SK-N-SH treated with all-trans-retinoic acid at 6 μM for 48 hours (cell line): ENCODE measurements around the gene GPER1.

Source experiments
- ATAC-seq: fragments of 200-7000 bp; cut with Tn5 transposase; 3 replicates; pipeline ENCODE4 v1.9.1; 2020; ENCODE audit warnings: mild to moderate bottlenecking, moderate library complexity
- BACH2 ChIP-seq: fragments of 250-450 bp; sonication (Bioruptor Pico); IDR thresholded peaks from 2 replicates; pipeline ENCODE4 v1.9.0; 2021; ENCODE audit warnings: mild to moderate bottlenecking, borderline replicate concordance
- CREB5 ChIP-seq: fragments of 250-450 bp; sonication (Bioruptor Pico); IDR thresholded peaks from 2 replicates; pipeline ENCODE4 v1.5.1; 2020; ENCODE audit warnings: low read depth, mild to moderate bottlenecking, moderate library complexity
- CSDC2 ChIP-seq: fragments of 250-450 bp; sonication (Bioruptor Pico); IDR thresholded peaks from 2 replicates; pipeline ENCODE4 v1.5.0; 2020; ENCODE audit warnings: mild to moderate bottlenecking, moderate library complexity
- CSRNP3 ChIP-seq: fragments of 250-450 bp; sonication (Bioruptor Pico); IDR thresholded peaks from 2 replicates; pipeline ENCODE4 v1.5.1; 2021; ENCODE audit warnings: mild to moderate bottlenecking, moderate library complexity
- ESRRG ChIP-seq: fragments of 250-450 bp; sonication (Bioruptor Pico); IDR thresholded peaks from 2 replicates; pipeline ENCODE4 v1.6.1; 2021; ENCODE audit warnings: mild to moderate bottlenecking
- GLIS3 ChIP-seq: fragments of 250-450 bp; sonication (Bioruptor Pico); IDR thresholded peaks from 2 replicates; pipeline ENCODE4 v1.5.0; 2020; ENCODE audit warnings: mild to moderate bottlenecking, moderate library complexity
- ISL1 ChIP-seq: fragments of 250-450 bp; sonication (Bioruptor Pico); IDR thresholded peaks from 2 replicates; pipeline ENCODE4 v2.1.2; 2022; ENCODE audit warnings: mild to moderate bottlenecking, moderate library complexity
- OSR1 ChIP-seq: fragments of 250-450 bp; sonication (Bioruptor Pico); IDR thresholded peaks from 2 replicates; pipeline ENCODE4 v1.8.0; 2022; ENCODE audit warnings: moderate library complexity, mild to moderate bottlenecking, inconsistent platforms
- PATZ1 ChIP-seq: fragments of 250-450 bp; sonication (Bioruptor Pico); IDR thresholded peaks from 2 replicates; pipeline ENCODE4 v1.8.0; 2020; ENCODE audit warnings: mild to moderate bottlenecking, moderate library complexity, borderline replicate concordance
- POU6F1 ChIP-seq: fragments of 250-450 bp; sonication (Bioruptor Pico); IDR thresholded peaks from 2 replicates; pipeline ENCODE4 v1.8.0; 2021; ENCODE audit warnings: low read depth, mild to moderate bottlenecking, moderate library complexity, borderline replicate concordance
- PPARA ChIP-seq: fragments of 250-450 bp; sonication (Bioruptor Pico); IDR thresholded peaks from 2 replicates; pipeline ENCODE4 v1.5.0; 2020; ENCODE audit warnings: mild to moderate bottlenecking, borderline replicate concordance
- RARB ChIP-seq: fragments of 250-450 bp; sonication (Bioruptor Pico); IDR thresholded peaks from 2 replicates; pipeline ENCODE4 v1.8.0; 2021; ENCODE audit warnings: mild to moderate bottlenecking, moderate library complexity
- SNAI2 ChIP-seq: fragments of 250-450 bp; sonication (Bioruptor Pico); IDR thresholded peaks from 2 replicates; pipeline ENCODE4 v1.5.0; 2020; ENCODE audit warnings: mild to moderate bottlenecking, moderate library complexity
- TCF4 ChIP-seq: fragments of 250-450 bp; sonication (Bioruptor Pico); IDR thresholded peaks from 2 replicates; pipeline ENCODE4 v1.8.0; 2021; ENCODE audit warnings: mild to moderate bottlenecking, moderate library complexity, borderline replicate concordance
- TOX ChIP-seq: fragments of 250-450 bp; sonication (Bioruptor Pico); IDR thresholded peaks from 2 replicates; pipeline ENCODE4 v1.8.0; 2021; ENCODE audit warnings: mild to moderate bottlenecking, moderate library complexity, borderline replicate concordance
- TSHZ2 ChIP-seq: fragments of 250-450 bp; sonication (Bioruptor Pico); IDR thresholded peaks from 2 replicates; pipeline ENCODE4 v1.5.0; 2020; ENCODE audit warnings: mild to moderate bottlenecking, moderate library complexity
- ZC3H10 ChIP-seq: fragments of 250-450 bp; sonication (Bioruptor Pico); IDR thresholded peaks from 2 replicates; pipeline ENCODE4 v1.5.1; 2021; ENCODE audit warnings: mild to moderate bottlenecking, moderate library complexity
- ZFP3 ChIP-seq: fragments of 250-450 bp; sonication (Bioruptor Pico); IDR thresholded peaks from 2 replicates; pipeline ENCODE4 v1.5.0; 2020; ENCODE audit warnings: mild to moderate bottlenecking, moderate library complexity
- ZFP30 ChIP-seq: fragments of 450-650 bp; formaldehyde crosslinking; IDR thresholded peaks from 2 replicates; pipeline ENCODE4 v1.5.0; 2022; ENCODE audit warnings: mild to moderate bottlenecking, moderate library complexity
- ZNF565 ChIP-seq: fragments of 450-650 bp; formaldehyde crosslinking; conservative IDR thresholded peaks from 2 replicates; pipeline ENCODE4 v1.5.0; 2020; ENCODE audit warnings: low read depth, mild to moderate bottlenecking, moderate library complexity
- ZNF70 ChIP-seq: fragments of 450-650 bp; formaldehyde crosslinking; IDR thresholded peaks from 2 replicates; pipeline ENCODE4 v1.5.0; 2020; ENCODE audit warnings: mild to moderate bottlenecking, moderate library complexity
- ZNF8 ChIP-seq: fragments of 450-650 bp; formaldehyde crosslinking; IDR thresholded peaks from 2 replicates; pipeline ENCODE4 v1.5.0; 2020; ENCODE audit warnings: mild to moderate bottlenecking, moderate library complexity

The GPER1 gene

GRCh38 chr7:1050956-1051690, 36.8 kb upstream of the GPER1 start:
- no peak for ATAC-seq
- TF ChIP-seq BACH2 (CRISPR knock-in tag) = no peak
- no peak for TF ChIP-seq ZFP3 (CRISPR knock-in tag)
- no peak for TF ChIP-seq ZNF8 (CRISPR knock-in tag)
- no peak for TF ChIP-seq SNAI2 (CRISPR knock-in tag)
- no peak for TF ChIP-seq ESRRG (CRISPR knock-in tag)
- TF ChIP-seq ZFP30 (CRISPR knock-in tag) = no peak
- no peak for TF ChIP-seq ZNF565 (CRISPR knock-in tag)
- no peak for TF ChIP-seq PPARA
- no peak for TF ChIP-seq ZC3H10 (CRISPR knock-in tag)
- TF ChIP-seq ISL1 = no peak
- no peak for TF ChIP-seq CSRNP3 (CRISPR knock-in tag)
- no peak for TF ChIP-seq TCF4 (CRISPR knock-in tag)
- no peak for TF ChIP-seq CSDC2
- TF ChIP-seq CREB5 (CRISPR knock-in tag) = no peak
- TF ChIP-seq RARB (CRISPR knock-in tag) = no peak
- no peak for TF ChIP-seq OSR1
- TF ChIP-seq TSHZ2 (CRISPR knock-in tag) = no peak
- TF ChIP-seq TOX = no peak

- TF ChIP-seq CSDC2 = no peak
- no peak for TF ChIP-seq PATZ1 (CRISPR knock-in tag)
- TF ChIP-seq ISL1 = no peak
- TF ChIP-seq TCF4 (CRISPR knock-in tag) = no peak
Measured at GRCh38 chr7:1052031-1052818, 35.7 kb upstream of the GPER1 start.

GRCh38 chr7:1053002-1053411, 34.9 kb upstream of the GPER1 start:
- ATAC-seq = no peak
- no peak for TF ChIP-seq ZNF565 (CRISPR knock-in tag)
- no peak for TF ChIP-seq CSDC2
- no peak for TF ChIP-seq TOX
- no peak for TF ChIP-seq BACH2 (CRISPR knock-in tag)
- TF ChIP-seq CREB5 (CRISPR knock-in tag) = no peak
- TF ChIP-seq SNAI2 (CRISPR knock-in tag) = no peak
- TF ChIP-seq ZFP30 (CRISPR knock-in tag) = no peak
- no peak for TF ChIP-seq ISL1
- no peak for TF ChIP-seq ZNF70 (CRISPR knock-in tag)
- no peak for TF ChIP-seq POU6F1 (CRISPR knock-in tag)
- TF ChIP-seq GLIS3 (CRISPR knock-in tag) = no peak
- no peak for TF ChIP-seq TSHZ2 (CRISPR knock-in tag)

More at GRCh38 chr7:1052031-1052818, 35.7 kb upstream of the GPER1 start:
- ATAC-seq = no peak
